Measurements from ENCODE around the gene CS. TPM values are rescaled to one million over a fixed set of nuclear protein-coding genes. Genes with fewer than 3 reads are reported as not detected.
"Not testable (repeated sequence)": the region's sequence is repeated elsewhere in the genome, so short reads cannot be mapped to it uniquely, and the experiment has no call there.

The CS gene
- total and polyA plus RNA-seq, 2 donors from 2014 or later: 105 to 166 TPM

GRCh38 chr12:56280849-56281248 lies 19.3 kb downstream of the CS start:
- H3K27me3 ChIP-seq (ENCODE audit: control insufficient read depth, insufficient read depth, low read length): no peaks in the 10 kb centered on the region
- no peak overlapping the region for H3K27ac ChIP-seq (ENCODE audit: low read depth in 2 of 2, low read length in 2 of 2)
- intact Hi-C loops (cut with DNase I): no loop called here
- H3K4me3 ChIP-seq (ENCODE audit: low read length in 3 of 3): no peak overlapping the region
- peaks cover 13 to 61% (median 26%) of the 10 kb centered on the region in 3 donors for H3K36me3 ChIP-seq (ENCODE audit: control insufficient read depth in 2 of 3, insufficient read depth in 3 of 3, low read length in 3 of 3)
- no peaks in the 10 kb centered on the region for H3K9me3 ChIP-seq (ENCODE audit: control insufficient read depth in 2 of 3, insufficient read depth in 1 of 3, low read length in 3 of 3)
- H3K9ac ChIP-seq (ENCODE audit: low read length in 3 of 3): no peak overlapping the region
- no peaks in the 10 kb centered on the region for H3K4me1 ChIP-seq (ENCODE audit: control insufficient read depth in 2 of 3, insufficient read depth in 2 of 3, low read depth in 1 of 3, low read length in 3 of 3)
- no peak for TF ChIP-seq CTCF (IDR thresholded peaks at IDR 0.05; ENCODE audit: borderline replicate concordance, extremely low read depth, insufficient read depth)
- DNase-seq: no peak
- no peak for FAIRE-seq

- H3K9ac ChIP-seq (ENCODE audit: low read length in 3 of 3): no peak overlapping the region
Measured at GRCh38 chr12:56278905-56279304, 21.2 kb downstream of the CS start.

GRCh38 chr12:56274299-56274698 lies 25.8 kb downstream of the CS start:
- no peak overlapping the region for H3K27ac ChIP-seq (ENCODE audit: low read depth in 2 of 2, low read length in 2 of 2)
- no peak overlapping the region for H3K9ac ChIP-seq (ENCODE audit: low read length in 3 of 3)
- peaks cover 9 to 55% (median 34%) of the 10 kb centered on the region in 3 donors for H3K36me3 ChIP-seq (ENCODE audit: control insufficient read depth in 2 of 3, insufficient read depth in 3 of 3, low read length in 3 of 3)
- no peak overlapping the region for H3K4me3 ChIP-seq (ENCODE audit: low read length in 3 of 3)
- no peaks in the 10 kb centered on the region for H3K27me3 ChIP-seq (ENCODE audit: control insufficient read depth, insufficient read depth, low read length)
- H3K9me3 ChIP-seq (ENCODE audit: control insufficient read depth in 2 of 3, insufficient read depth in 1 of 3, low read length in 3 of 3): no peaks in the 10 kb centered on the region
- no peaks in the 10 kb centered on the region for H3K4me1 ChIP-seq (ENCODE audit: control insufficient read depth in 2 of 3, insufficient read depth in 2 of 3, low read depth in 1 of 3, low read length in 3 of 3)
- no peak for DNase-seq
- no peak for FAIRE-seq
- intact Hi-C loops (cut with DNase I): no loop called here
- no peak for TF ChIP-seq CTCF (IDR thresholded peaks at IDR 0.05; ENCODE audit: borderline replicate concordance, extremely low read depth, insufficient read depth)

More at GRCh38 chr12:56278905-56279304, 21.2 kb downstream of the CS start:
- Histone ChIP-seq H3K27me3 (ENCODE audit: control insufficient read depth, insufficient read depth, low read length) (no peaks in the 10 kb centered on the region), H3K27ac (ENCODE audit: low read depth in 2 of 2, low read length in 2 of 2) (no peak overlapping the region), H3K4me1 (ENCODE audit: control insufficient read depth in 2 of 3, insufficient read depth in 2 of 3, low read depth in 1 of 3, low read length in 3 of 3) (no peaks in the 10 kb centered on the region), H3K9me3 (ENCODE audit: control insufficient read depth in 2 of 3, insufficient read depth in 1 of 3, low read length in 3 of 3) (no peaks in the 10 kb centered on the region), H3K36me3 (ENCODE audit: control insufficient read depth in 2 of 3, insufficient read depth in 3 of 3, low read length in 3 of 3) (peaks cover 10 to 69% (median 38%) of the 10 kb centered on the region in 3 donors), H3K4me3 (ENCODE audit: low read length in 3 of 3) (no peak overlapping the region)
- FAIRE-seq (no peak), DNase-seq (no peak)
- no peak for TF ChIP-seq CTCF (IDR thresholded peaks at IDR 0.05; ENCODE audit: borderline replicate concordance, extremely low read depth, insufficient read depth)
- intact Hi-C loops (cut with DNase I): no loop called here

GRCh38 chr12:56272468-56272867 lies 27.7 kb downstream of the CS start:
- DNase-seq; H3K27ac ChIP-seq (ENCODE audit: low read depth in 2 of 2, low read length in 2 of 2); H3K27me3 ChIP-seq (ENCODE audit: control insufficient read depth, insufficient read depth, low read length); H3K9ac ChIP-seq (ENCODE audit: low read length in 3 of 3); H3K4me1 ChIP-seq (ENCODE audit: control insufficient read depth in 2 of 3, insufficient read depth in 2 of 3, low read depth in 1 of 3, low read length in 3 of 3); H3K4me3 ChIP-seq (ENCODE audit: low read length in 3 of 3); H3K9me3 ChIP-seq (ENCODE audit: control insufficient read depth in 2 of 3, insufficient read depth in 1 of 3, low read length in 3 of 3); FAIRE-seq; intact Hi-C loops (cut with DNase I): not testable (repeated sequence)
- H3K36me3 ChIP-seq (ENCODE audit: control insufficient read depth in 2 of 3, insufficient read depth in 3 of 3, low read length in 3 of 3): peaks cover 9 to 42% (median 33%) of the 10 kb centered on the region in 3 donors
